Endodermal cell (in vitro differentiated cells): ENCODE data around the gene RIN3. TPM values are rescaled to one million over a fixed set of nuclear protein-coding genes. Genes with fewer than 3 reads are reported as not detected.
A peak's percentile ranks its signal among the peaks of the same experiment; 100 is the strongest.

Experiments
- DNase-seq: peaks from one replicate; pipeline ENCODE4 v3.0.0-alpha.2; 2017
- H3K27ac ChIP-seq: 2 replicates; pipeline ENCODE4 v1.5.1; 2013; ENCODE audit warnings: mild to moderate bottlenecking, low read depth, low read length, moderate library complexity
- H3K27me3 ChIP-seq: 2 replicates; pipeline ENCODE4 v1.6.1; 2013; ENCODE audit warnings: mild to moderate bottlenecking, low read length, moderate library complexity; ENCODE audit not compliant: insufficient read depth, control insufficient read depth, poor library complexity, severe bottlenecking
- H3K36me3 ChIP-seq: 2 replicates; pipeline ENCODE4 v1.7.0; 2013; ENCODE audit warnings: mild to moderate bottlenecking, low read length, moderate library complexity; ENCODE audit not compliant: control insufficient read depth, insufficient read depth
- H3K4me1 ChIP-seq: one replicate; pipeline ENCODE4 v1.7.0; 2013; ENCODE audit warnings: low read length; ENCODE audit not compliant: control insufficient read depth, insufficient read depth
- H3K4me3 ChIP-seq: 2 replicates; pipeline ENCODE4 v1.5.1; 2013; ENCODE audit warnings: mild to moderate bottlenecking, low read length, moderate library complexity
- H3K9ac ChIP-seq: 2 replicates; pipeline ENCODE4 v1.6.1; 2013; ENCODE audit warnings: mild to moderate bottlenecking, low read length, moderate library complexity; ENCODE audit not compliant: poor library complexity, severe bottlenecking; ENCODE audit errors: extremely low read depth
- H3K9me3 ChIP-seq: 2 replicates; pipeline ENCODE4 v1.6.1; 2013; ENCODE audit warnings: mild to moderate bottlenecking, low read length, moderate library complexity; ENCODE audit not compliant: control insufficient read depth
- H3K27ac Mint-ChIP-seq: 2 replicates; pipeline ENCODE4 v1.8.0; 2020; ENCODE audit warnings: mixed read lengths
- H3K27me3 Mint-ChIP-seq: 2 replicates; pipeline ENCODE4 v1.8.0; 2021; ENCODE audit warnings: mild to moderate bottlenecking, mixed read lengths; ENCODE audit not compliant: insufficient read depth
- H3K36me3 Mint-ChIP-seq: 2 replicates; pipeline ENCODE4 v1.8.0; 2020; ENCODE audit warnings: low read depth, mixed read lengths
- H3K4me1 Mint-ChIP-seq: 2 replicates; pipeline ENCODE4 v1.8.0; 2020; ENCODE audit warnings: mixed read lengths
- H3K4me3 Mint-ChIP-seq: 2 replicates; pipeline ENCODE4 v1.8.0; 2020; ENCODE audit warnings: mild to moderate bottlenecking, moderate library complexity, mixed read lengths
- H3K9me3 Mint-ChIP-seq: 2 replicates; pipeline ENCODE4 v1.8.0; 2020; ENCODE audit warnings: mild to moderate bottlenecking, mixed read lengths
- WGBS, 2 experiments: methylation state at CpG; one replicate each; pipeline versions ENCODE4 v1.1.5 to v1.1.7; 2013; ENCODE audit warnings: missing lambda C conversion rate in 2 of 2, mixed read lengths in 1 of 2; ENCODE audit not compliant: insufficient coverage in 1 of 2, insufficient read length in 1 of 2; 5-methylcytosine and 5-hydroxymethylcytosine counted together
- total RNA-seq, 2 donors: library from RNA; stranded (reverse); fragmentation: NEBNext Ultra II Directional in 1 of 2; extraction: Animal tissue kit (Norgen Biotek cat#: 25700) in 1 of 2; gene quantifications; 2 replicates in 1 of 2; 3 replicates in 1 of 2; pipeline ENCODE4 v1.2.1, GENCODE V29; 2021
- TF ChIP-seq, protein P1 (sequence below): fragments of 200-600 bp; sonication (generic); conservative IDR thresholded peaks from 2 replicates; pipeline ENCODE4 v1.5.0; 2021; ENCODE audit warnings: antibody characterized with exemption, mild to moderate bottlenecking

The RIN3 gene
- total RNA-seq, 2 donors from 2014 or later, result 5.2 to 6.0 TPM

DNA sequence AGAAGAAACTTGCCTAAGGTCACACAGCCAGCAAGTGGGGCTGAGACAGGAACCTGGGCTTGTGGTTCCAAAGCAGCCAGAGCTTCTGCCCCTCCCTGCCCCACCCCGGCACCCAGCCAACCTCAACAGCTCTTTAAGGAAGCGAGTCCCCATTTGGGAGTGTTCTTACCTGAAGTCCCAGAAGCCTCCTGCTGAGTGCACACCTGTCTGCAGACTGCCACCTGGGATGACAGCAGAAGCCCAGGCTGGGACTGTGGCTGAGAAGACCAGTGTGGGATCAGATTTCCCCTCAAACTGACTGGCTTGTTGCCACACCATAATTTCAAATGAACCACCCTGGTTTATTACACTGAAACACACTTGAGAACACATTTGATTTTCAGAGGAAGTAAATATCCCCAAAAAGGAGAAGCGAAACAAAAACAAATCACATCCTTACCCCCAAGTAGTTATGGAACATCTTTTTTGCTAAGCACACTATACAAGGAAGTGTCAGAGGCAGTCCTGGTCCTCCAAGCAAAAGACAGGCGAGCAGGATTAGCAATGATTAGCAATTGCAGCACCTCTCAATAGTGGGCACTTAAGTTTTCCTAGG is 6.3 kb upstream of the RIN3 start:
- Histone ChIP-seq H3K9ac (no peak overlapping the region), H3K27me3 (no peaks in the 10 kb centered on the region), H3K9me3 (no peaks in the 10 kb centered on the region), H3K27ac (no peak overlapping the region), H3K4me1 (no peaks in the 10 kb centered on the region), H3K4me3 (no peak overlapping the region), H3K36me3 (no peaks in the 10 kb centered on the region)
- DNase-seq, result no peak
- Mint-ChIP-seq H3K4me3 (no peak overlapping the region), H3K27me3 (peaks cover 7% of the 10 kb centered on the region), H3K4me1 (peaks cover 2% of the 10 kb centered on the region), H3K36me3 (no peaks in the 10 kb centered on the region), H3K9me3 (no peaks in the 10 kb centered on the region), H3K27ac (no peak overlapping the region)
- 80 to 82% methylated on average over 1 to 4 of the region's 4 CpGs for WGBS, 2 experiments
- TF ChIP-seq, protein P1, sequence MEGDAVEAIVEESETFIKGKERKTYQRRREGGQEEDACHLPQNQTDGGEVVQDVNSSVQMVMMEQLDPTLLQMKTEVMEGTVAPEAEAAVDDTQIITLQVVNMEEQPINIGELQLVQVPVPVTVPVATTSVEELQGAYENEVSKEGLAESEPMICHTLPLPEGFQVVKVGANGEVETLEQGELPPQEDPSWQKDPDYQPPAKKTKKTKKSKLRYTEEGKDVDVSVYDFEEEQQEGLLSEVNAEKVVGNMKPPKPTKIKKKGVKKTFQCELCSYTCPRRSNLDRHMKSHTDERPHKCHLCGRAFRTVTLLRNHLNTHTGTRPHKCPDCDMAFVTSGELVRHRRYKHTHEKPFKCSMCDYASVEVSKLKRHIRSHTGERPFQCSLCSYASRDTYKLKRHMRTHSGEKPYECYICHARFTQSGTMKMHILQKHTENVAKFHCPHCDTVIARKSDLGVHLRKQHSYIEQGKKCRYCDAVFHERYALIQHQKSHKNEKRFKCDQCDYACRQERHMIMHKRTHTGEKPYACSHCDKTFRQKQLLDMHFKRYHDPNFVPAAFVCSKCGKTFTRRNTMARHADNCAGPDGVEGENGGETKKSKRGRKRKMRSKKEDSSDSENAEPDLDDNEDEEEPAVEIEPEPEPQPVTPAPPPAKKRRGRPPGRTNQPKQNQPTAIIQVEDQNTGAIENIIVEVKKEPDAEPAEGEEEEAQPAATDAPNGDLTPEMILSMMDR, result no peak

DNA sequence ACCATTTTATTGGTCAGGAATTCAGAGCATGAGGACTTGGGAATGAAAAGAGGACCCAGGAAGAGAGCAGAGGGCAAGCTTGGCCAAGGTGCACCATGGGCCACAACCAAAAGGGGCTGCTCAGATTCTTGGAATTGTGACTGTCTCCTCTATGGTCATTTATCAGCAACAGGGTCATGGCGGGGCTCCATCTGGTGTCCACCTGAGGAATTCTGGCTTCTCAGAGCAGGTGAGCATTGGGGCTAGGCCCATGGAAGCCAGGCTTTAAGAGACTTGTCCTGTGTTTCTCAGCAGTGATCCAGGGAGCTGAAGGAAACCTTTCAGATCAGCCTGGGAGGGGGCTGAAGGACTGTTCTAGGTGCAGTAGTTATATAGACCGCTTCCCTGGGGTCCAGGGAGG is 2.6 kb upstream of the RIN3 start:
- Mint-ChIP-seq H3K27ac (peak overlapping the region; percentile 77), H3K9me3 (no peaks in the 10 kb centered on the region), H3K4me3 (no peak overlapping the region), H3K27me3 (peaks cover 35% of the 10 kb centered on the region), H3K4me1 (peaks cover 2% of the 10 kb centered on the region), H3K36me3 (no peaks in the 10 kb centered on the region)
- peak; percentile 86 for DNase-seq
- Histone ChIP-seq H3K4me1 (no peaks in the 10 kb centered on the region), H3K9me3 (no peaks in the 10 kb centered on the region), H3K4me3 (no peak overlapping the region), H3K27me3 (peaks cover 34% of the 10 kb centered on the region), H3K9ac (no peak overlapping the region), H3K27ac (no peak overlapping the region), H3K36me3 (no peaks in the 10 kb centered on the region)
- WGBS, 2 experiments, result 66% methylated on average over 2 of the region's 2 CpGs; no CpG with 5 or more reads in 1 of the 2 experiments
- TF ChIP-seq, protein P1, result peak; percentile 76

DNA sequence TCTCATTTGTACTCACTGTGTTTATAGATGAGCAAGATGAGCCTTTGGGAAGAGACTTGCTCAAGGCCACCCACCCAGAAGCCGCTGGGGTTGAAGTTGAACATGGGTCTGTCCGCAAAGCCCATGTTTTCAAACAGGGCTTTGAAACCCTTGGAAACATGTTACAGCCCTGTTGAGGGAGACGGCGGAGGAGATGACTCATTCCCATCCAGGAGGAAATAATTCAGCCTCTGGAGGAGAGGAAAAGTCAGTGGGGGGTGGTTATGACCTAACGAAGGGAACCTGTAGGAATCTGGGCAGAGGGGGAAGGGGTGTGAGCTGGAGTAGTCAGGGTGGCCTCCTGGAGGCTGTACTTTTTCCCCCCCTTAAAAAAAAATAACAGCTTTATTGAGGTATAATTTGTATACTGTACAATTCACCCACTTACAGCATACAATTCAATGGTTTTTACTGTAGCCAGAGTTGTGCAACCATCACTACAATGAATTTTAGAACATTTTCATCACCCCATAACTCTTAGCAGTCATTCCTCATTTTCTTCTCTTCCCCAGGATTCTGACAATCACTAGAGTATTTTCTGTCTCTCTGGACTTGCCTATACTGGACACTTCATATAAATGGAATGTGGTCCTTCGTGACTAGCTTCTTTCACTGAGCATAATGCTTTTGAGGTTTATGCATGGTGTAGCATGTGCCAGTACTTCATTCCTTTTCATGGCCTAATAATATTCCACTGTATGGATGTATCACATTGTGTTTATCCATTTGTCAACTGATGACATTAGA is 1.9 kb upstream of the RIN3 start:
- Histone ChIP-seq H3K9me3 (no peaks in the 10 kb centered on the region), H3K27ac (no peak overlapping the region), H3K4me1 (no peaks in the 10 kb centered on the region), H3K9ac (no peak overlapping the region), H3K4me3 (no peak overlapping the region), H3K27me3 (peaks cover 39% of the 10 kb centered on the region), H3K36me3 (no peaks in the 10 kb centered on the region)
- Mint-ChIP-seq H3K9me3 (no peaks in the 10 kb centered on the region), H3K4me1 (peaks cover 2% of the 10 kb centered on the region), H3K27ac (peak overlapping the region; percentile 77), H3K4me3 (no peak overlapping the region), H3K36me3 (no peaks in the 10 kb centered on the region), H3K27me3 (peaks cover 41% of the 10 kb centered on the region)
- DNase-seq, result peak; percentile 57
- TF ChIP-seq, protein P1, result no peak
- WGBS, 2 experiments, result 72 to 89% methylated on average over 4 to 5 of the region's 6 CpGs
